Renal cortex interstitium (tissue), 11 donors: Measurements from ENCODE around the gene ANKUB1. TPM values are rescaled to one million over a fixed set of nuclear protein-coding genes. Genes with fewer than 3 reads are reported as not detected.

Experiments used
- DNase-seq, 11 donors: peaks; one replicate each; pipeline ENCODE4 v3.0.0-alpha.2; 2013; ENCODE audit warnings: low read depth in 9 of 11, low spot score in 4 of 11; ENCODE audit errors: extremely low read depth in 1 of 11
- polyA plus RNA-seq, 3 donors: library from polyadenylated mRNA; unstranded; fragments of 120-200 nt; gene quantifications; one replicate each; pipeline ENCODE4 v1.2.1, GENCODE V29; 2013; ENCODE audit not compliant: insufficient read length in 3 of 3

Gene ANKUB1
- polyA plus RNA-seq, 3 donors: 0.17 to 0.67 (median 0.46) TPM

DNA sequence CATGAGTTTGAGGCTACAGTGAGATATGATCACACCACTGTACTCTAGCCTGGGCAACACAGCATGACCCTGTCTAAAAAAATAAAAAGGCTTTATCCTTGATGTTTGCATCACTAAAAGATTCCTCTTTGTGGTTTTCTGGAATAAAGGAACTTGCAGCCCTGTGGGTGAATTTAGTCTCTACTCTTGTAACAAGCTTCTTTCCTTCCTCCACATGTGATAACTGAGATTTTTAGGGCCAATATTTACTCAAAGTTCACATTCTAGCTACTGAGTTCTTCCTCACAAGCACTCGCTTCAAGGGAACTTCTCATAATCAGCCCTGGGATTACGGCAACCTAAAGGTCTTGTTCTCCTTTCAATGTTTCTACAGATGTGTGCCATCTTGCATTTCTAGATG, 64.7 kb downstream of the ANKUB1 start:
- no peak for DNase-seq

DNA sequence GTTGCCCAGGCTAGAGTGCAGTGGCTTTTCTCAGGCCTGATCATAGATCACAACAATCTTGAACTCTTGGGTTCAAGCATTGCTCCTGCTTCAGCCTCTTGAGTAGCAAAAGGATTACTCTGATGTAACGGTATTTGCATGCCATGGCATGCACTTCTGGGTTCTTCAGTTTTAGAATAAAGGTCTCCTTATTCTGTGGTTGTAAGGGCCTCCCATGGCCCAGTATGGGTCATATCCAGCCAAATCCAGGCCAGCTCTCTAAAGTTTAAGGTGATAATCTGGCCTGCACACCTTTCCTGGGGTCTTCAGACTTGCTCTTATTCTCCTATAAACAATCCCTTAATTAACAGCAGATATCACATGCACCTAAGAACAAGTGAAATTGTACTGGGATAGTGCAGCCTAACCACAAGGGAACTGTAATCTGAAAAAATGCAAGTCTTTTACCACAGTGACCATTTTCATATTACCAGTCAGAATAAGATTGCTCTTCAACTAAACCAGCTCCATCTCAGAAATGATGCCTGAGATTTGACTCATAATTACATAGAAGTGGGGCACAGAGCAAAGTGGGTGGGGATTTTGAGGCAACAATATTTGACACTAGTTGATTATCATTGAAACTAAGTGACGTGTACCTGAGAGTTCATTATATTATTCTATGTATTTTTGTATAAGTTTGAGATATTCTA, 65.5 kb downstream of the ANKUB1 start:
- DNase-seq: no peak

DNA sequence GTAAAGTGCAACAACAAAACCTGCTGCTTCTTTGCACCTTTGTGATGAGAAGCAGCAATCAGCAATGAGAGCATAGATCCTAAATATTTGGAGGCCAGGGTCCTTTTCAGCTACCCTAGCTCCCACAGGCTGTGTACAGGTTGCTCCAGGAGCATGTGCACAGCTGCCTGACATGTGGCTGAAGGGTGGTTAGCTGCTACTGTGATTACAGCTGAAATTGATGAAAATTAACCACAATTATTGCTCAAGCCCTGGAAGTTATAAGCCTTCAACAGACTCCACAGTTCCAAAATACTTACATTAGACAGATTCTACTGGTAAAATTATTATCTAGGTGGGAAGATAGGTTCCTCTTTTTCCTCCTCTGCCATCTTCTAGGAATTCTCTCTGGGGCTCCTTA, 68.6 kb downstream of the ANKUB1 start:
- no peak for DNase-seq

DNA sequence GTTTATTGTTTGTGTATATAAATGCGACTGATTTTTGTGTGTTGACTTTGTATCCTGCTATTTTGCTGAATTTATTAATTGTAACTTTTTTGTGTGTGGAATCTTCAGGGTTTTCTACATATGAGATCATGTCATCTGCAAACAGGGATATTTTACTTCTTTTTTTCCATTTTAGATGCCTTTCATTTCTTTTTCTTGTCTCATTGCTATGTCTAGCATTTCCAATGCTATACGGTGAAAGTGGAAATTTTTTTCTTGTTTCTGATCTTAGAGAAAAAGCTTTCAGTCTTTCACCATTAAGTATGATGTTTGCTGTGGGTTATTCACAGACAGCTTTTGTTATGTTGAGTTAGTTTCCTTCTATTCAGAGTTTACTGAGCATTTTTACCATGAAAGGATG, 71.4 kb downstream of the ANKUB1 start:
- no peak for DNase-seq

DNA sequence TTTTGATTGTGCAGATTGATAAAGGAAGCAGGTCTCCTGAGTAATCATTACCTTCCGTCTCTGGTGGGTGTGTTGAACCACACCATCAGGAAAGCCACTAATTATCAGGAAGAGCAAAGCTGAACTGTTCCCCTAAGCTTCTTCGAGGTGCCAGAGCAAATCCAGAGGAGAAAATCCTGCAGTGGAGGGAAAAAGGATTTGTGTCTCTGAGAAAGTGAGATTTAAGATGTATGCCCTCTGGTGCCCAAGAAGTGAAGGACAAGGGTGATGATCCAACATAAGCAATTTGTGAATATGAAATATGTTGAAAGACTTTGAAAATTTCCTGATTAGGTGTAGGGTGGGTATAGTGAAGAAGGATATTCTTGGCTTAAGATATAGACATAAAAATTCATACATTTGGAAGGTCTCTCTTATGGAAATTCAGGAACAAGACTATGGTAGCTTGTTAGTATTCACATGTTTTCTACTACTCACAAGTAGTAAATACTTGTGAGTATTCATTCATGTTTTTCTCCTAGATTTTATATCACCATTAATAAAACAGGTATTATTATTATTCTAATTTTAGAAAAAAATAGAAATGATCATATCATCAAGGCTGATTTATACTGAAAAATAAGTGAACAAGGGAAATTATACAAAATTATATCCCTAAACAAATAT, 74.8 kb downstream of the ANKUB1 start:
- peak; percentile 33 to 57 (median 47) for DNase-seq

DNA sequence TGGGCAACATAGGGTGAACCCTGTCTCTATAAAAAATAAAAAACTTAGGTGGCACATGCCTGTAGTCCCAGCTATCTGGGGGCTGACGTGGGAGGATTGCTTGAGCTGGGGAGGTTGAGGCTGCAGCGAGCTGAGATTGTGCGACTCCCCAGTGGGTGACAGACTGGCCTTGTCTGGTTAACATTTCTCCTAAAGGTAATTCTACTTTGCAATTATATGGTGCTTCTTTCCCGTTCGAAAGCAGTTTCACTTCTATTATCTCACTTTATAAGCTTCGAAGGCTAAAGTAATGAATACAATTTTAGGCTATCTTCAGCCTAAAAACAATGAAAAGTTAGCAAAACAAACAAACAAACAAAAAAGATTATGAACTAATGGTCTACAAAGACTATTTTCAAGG, 75.4 kb downstream of the ANKUB1 start:
- DNase-seq: no peak

DNA sequence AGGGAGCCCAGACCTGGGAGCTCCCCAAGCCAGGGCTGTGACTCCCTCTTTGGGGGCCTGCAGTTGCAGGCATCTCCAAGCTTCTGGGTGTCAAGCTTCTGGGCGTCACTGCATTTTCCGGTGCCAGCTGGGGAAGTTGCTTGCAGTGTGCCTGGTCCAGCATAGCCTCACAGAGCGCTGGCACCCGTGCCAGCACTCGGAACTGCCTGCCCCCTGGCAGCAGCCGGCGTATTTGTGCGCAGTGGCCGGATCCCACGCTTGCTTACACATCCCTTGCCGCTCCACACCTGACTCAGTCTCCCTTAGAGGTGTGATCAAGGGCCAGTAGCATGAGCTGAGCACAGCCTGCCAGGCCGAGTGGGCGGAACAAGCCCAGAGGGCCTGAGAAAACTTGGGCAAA, 77.1 kb downstream of the ANKUB1 start:
- DNase-seq: no peak

DNA sequence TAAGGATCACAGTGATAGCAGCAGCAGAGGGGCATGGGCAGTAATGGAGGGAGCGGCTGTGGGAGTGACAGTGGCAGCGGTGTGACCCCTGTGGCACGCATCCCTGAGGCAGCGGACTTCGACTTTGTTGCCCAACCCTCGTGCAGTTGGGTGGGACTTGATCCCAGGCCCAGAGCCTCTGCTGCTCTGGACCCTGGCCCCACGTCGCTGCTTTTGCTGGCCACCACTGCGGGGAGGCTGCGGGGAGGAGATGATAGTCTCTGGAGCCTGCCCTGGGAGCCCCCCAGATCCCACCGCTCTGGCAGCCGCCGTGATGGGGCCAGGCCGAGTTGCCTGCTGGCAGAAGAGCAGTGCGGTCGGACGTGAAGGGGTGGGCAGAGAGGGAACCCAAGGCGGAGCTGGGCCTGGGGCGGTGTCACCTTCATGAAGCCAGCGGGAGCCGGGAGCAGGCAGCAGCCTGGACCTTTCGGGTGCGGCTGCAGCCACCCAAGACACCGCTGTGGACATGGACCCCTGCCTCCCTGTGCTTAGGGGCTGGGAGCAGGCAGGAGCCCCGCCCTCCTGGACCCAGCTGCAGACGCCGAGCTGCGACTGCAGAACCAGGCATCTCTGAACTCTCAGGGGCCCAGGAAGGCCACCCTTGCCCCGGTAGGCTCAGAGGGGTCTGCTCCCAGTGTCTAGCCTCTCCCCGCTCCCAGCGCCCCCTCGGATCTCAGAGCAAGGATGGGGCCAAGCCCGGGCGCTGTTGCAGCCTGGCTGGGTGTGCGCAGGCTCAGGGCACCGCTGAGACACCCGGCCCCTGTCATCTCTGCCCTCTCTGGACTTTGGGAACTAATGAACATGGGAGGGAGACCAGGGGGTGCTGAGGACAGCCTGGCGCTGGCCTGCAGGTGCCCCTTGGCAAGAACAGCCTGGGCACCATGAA, 78.4 kb downstream of the ANKUB1 start:
- no peak for DNase-seq

Other genes with a start within 250 kb of the ANKUB1 start
- gene WWTR1, start 134.5 kb downstream of the ANKUB1 start, polyA plus RNA-seq: 100 to 1,000 TPM in 2 of 3 donors, 10 to 100 TPM in 1; 92.3 to 117 (median 111) TPM
- 10 to 100 TPM; 52.1 to 61.9 (median 60.2) TPM for gene COMMD2, start 40.1 kb downstream of the ANKUB1 start, polyA plus RNA-seq
- gene RNF13, start 20.7 kb upstream of the ANKUB1 start, polyA plus RNA-seq: 10 to 100 TPM; 79.2 to 97.8 (median 87.7) TPM
- 100 to 1,000 TPM; 362 to 464 (median 456) TPM for gene PFN2, start 178.3 kb upstream of the ANKUB1 start, polyA plus RNA-seq